ENCODE data around the gene HTT-AS. TPM values are rescaled to one million over a fixed set of nuclear protein-coding genes. Genes with fewer than 3 reads are reported as not detected.

Gene HTT-AS
- not detected in 2 replicates for total RNA-seq

DNA sequence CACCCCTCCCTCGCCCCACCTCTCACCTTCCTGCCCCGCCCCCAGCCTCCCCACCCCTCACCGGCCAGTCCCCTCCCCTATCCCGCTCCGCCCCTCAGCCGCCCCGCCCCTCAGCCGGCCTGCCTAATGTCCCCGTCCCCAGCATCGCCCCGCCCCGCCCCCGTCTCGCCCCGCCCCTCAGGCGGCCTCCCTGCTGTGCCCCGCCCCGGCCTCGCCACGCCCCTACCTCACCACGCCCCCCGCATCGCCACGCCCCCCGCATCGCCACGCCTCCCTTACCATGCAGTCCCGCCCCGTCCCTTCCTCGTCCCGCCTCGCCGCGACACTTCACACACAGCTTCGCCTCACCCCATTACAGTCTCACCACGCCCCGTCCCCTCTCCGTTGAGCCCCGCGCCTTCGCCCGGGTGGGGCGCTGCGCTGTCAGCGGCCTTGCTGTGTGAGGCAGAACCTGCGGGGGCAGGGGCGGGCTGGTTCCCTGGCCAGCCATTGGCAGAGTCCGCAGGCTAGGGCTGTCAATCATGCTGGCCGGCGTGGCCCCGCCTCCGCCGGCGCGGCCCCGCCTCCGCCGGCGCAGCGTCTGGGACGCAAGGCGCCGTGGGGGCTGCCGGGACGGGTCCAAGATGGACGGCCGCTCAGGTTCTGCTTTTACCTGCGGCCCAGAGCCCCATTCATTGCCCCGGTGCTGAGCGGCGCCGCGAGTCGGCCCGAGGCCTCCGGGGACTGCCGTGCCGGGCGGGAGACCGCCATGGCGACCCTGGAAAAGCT, at the start of gene HTT-AS, which contains the start of gene HTT:
Gene HTT-AS (minus strand): TSS at position 461 of the 768 bp plus-strand sequence.
Gene HTT (plus strand): TSS at position 604 of the 768 bp plus-strand sequence. CDS start 145 bp downstream, at position 749.

Other genes starting within 250 kb of the HTT-AS start
- 121 and 122 TPM in 2 replicates for gene ADD1, start 230.7 kb downstream of the HTT-AS start, total RNA-seq
- gene NOP14, start 111.1 kb downstream of the HTT-AS start, total RNA-seq, result 30.8 and 31.4 TPM in 2 replicates
- 1.9 and 2.5 TPM in 2 replicates for gene GRK4, start 111.0 kb downstream of the HTT-AS start, total RNA-seq
- gene HTT, start 143 bp upstream of the HTT-AS start, total RNA-seq, result 28.7 and 32.5 TPM in 2 replicates
- 0.14 and 0.46 TPM in 2 replicates for gene MSANTD1, start 174.6 kb upstream of the HTT-AS start, total RNA-seq
- gene RGS12, start 218.5 kb upstream of the HTT-AS start, total RNA-seq, result 55.4 and 70.9 TPM in 2 replicates

Data from airway epithelial cell (primary cell).